IMR-90 (cell line): ENCODE measurements around the gene HBEGF.

Experiments used
- CEBPB ChIP-seq: IDR thresholded peaks from 2 replicates; pipeline ENCODE4 v1.6.1; 2012; ENCODE audit warnings: low read depth, low read length, improper control_type of control experiment
- FOS ChIP-seq: fragments of 150-350 bp; IDR thresholded peaks from 2 replicates; pipeline ENCODE4 v1.6.1; 2016; ENCODE audit warnings: low read depth, low read length
- MXI1 ChIP-seq: IDR thresholded peaks from 2 replicates; pipeline ENCODE4 v1.6.1; 2012; ENCODE audit warnings: low read depth, mild to moderate bottlenecking, low read length, moderate library complexity, borderline replicate concordance
- POLR2A ChIP-seq: IDR thresholded peaks from 2 replicates; pipeline ENCODE4 v1.6.1; 2012; ENCODE audit warnings: mild to moderate bottlenecking, low read depth, low read length
- RAD21 ChIP-seq: IDR thresholded peaks from 2 replicates; pipeline ENCODE4 v1.6.1; 2012; ENCODE audit warnings: low read length, improper control_type of control experiment
- RFX5 ChIP-seq: IDR thresholded peaks from 2 replicates; pipeline ENCODE4 v1.8.0; 2012; ENCODE audit warnings: low read depth, mild to moderate bottlenecking, low read length, moderate library complexity
- SMC3 ChIP-seq: fragments of 150-350 bp; IDR thresholded peaks from 2 replicates; pipeline ENCODE4 v1.6.1; 2016; ENCODE audit warnings: low read depth, mild to moderate bottlenecking, antibody characterized with exemption, low read length, moderate library complexity
- TF ChIP-seq, protein P1 (sequence below): conservative IDR thresholded peaks from 2 replicates; pipeline ENCODE4 v1.5.1; 2012; ENCODE audit warnings: mild to moderate bottlenecking, low read depth, low read length, improper control_type of control experiment
- TF ChIP-seq, protein P2 (sequence below): fragments of 150-350 bp; IDR thresholded peaks from 2 replicates; pipeline ENCODE4 v1.6.1; 2016; ENCODE audit warnings: low read depth, mild to moderate bottlenecking, low read length, moderate library complexity, borderline replicate concordance

DNA sequence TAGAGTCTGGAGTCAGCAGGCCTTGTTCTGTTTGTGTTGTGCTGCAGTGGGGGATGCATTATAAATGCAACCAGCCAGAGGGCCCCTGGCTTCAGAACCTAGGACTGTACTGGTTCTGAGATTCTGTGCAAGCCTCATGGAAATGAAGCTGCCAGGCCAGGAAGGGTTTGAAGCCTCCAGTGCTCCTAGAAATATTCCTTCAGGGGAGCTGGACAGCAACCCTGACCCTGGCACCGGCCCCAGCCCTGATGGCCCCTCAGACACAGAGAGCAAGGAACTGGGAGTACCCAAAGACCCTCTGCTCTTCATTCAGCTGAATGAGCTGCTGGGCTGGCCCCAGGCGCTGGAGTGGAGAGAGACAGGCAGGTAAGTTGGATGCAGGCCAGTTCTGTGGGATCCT lies 13.7 kb upstream of the HBEGF start, which contains the start of gene SLC4A9:
- TF ChIP-seq, protein P1, sequence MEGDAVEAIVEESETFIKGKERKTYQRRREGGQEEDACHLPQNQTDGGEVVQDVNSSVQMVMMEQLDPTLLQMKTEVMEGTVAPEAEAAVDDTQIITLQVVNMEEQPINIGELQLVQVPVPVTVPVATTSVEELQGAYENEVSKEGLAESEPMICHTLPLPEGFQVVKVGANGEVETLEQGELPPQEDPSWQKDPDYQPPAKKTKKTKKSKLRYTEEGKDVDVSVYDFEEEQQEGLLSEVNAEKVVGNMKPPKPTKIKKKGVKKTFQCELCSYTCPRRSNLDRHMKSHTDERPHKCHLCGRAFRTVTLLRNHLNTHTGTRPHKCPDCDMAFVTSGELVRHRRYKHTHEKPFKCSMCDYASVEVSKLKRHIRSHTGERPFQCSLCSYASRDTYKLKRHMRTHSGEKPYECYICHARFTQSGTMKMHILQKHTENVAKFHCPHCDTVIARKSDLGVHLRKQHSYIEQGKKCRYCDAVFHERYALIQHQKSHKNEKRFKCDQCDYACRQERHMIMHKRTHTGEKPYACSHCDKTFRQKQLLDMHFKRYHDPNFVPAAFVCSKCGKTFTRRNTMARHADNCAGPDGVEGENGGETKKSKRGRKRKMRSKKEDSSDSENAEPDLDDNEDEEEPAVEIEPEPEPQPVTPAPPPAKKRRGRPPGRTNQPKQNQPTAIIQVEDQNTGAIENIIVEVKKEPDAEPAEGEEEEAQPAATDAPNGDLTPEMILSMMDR = no peak
- TF ChIP-seq MXI1 = no peak
- TF ChIP-seq, protein P2, sequence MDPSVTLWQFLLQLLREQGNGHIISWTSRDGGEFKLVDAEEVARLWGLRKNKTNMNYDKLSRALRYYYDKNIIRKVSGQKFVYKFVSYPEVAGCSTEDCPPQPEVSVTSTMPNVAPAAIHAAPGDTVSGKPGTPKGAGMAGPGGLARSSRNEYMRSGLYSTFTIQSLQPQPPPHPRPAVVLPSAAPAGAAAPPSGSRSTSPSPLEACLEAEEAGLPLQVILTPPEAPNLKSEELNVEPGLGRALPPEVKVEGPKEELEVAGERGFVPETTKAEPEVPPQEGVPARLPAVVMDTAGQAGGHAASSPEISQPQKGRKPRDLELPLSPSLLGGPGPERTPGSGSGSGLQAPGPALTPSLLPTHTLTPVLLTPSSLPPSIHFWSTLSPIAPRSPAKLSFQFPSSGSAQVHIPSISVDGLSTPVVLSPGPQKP = no peak
- TF ChIP-seq CEBPB = no peak
- no peak for TF ChIP-seq FOS
- TF ChIP-seq POLR2A = no peak
- no peak for TF ChIP-seq SMC3
- TF ChIP-seq RAD21 = no peak
- TF ChIP-seq RFX5 = no peak
